Measurements from ENCODE around the gene PPP6R2.

Gene PPP6R2

DNA sequence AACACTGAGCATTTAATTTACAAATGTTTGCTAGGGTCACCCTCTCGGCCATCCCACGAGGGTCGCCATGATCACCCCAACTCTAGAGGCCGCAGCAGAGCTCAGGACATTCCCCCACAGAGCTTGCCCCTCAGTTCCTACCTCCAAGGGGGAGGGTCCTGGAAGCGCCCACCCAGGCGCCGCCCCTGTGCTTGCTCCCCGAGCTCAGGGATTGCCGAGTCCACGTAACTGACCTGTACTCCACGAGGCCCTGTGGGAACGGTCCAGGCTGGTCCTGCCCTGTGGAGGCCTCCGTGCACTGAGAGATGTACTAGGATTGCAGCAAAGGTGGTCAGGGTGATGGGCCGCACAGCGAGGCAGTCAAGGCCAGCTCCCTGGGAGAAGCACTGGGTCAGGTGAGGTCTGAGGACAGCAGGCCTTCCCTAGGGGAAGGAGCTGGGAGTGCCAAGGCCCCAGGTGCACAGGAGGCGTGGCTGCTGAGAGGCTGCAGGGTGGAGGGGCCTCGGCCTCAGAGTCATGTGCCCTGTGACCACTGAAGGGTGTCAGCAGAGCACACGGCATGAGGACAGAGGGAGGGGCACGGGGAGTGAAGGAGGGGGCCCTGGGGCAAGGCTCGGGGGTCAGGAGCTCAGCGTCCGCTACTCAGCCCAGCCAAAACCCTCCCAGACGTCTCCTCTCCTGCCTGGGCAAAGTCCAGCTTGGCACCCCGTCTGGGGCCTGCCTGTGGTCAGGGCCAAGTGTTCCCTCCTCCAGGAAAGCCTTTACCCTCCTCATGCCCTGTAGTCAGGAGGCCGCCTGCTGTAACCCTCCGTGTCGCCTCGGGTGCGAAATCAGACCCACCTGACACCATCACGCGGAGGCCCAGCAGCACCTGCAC lies 141.1 kb downstream of the PPP6R2 start:
- DNase-seq (ENCODE audit: low spot score) = no peak

DNA sequence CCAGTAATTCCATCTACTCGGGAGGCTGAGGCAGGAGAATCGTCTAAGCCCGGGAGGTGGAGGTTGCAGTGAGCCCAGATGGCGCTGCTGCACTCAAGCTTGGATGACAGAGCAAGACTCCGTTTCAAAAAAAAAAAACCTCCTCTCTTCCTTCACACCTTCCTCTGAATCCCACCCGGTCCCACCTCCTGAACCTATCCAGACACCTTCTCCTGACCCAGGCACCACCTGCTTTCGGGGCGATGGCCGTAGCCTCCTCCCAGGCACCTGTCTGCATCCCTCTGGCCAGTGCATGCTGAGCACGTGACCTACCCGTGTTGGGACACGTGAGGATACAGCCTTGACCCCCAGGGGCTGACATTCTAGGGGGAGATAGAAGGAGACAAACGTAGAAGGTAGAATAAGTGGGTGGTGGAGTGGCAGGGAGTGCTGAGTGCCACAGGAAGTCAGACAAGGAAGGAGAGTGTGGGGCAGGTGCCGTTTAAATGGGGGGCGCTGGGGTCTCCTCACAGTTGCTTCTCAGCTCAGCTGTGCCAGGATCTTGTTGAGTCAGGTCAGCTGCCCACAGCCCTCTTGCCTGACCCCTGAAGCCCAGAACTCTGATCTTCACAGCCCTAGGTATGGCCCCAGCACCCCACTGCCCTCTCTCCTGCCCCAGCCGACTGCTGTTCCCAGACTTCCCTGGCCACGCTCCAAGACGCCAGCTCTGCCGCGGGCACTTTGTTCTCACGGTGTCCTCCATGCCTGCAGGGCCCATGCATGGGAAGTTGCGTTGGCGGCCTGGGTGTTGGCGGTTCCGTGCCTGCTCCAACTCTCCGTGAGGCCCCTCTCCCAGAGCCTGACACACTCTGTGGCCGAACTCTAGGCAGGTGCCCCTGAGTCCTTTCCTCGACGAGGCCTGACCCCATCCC lies 142.3 kb downstream of the PPP6R2 start:
- DNase-seq (ENCODE audit: low spot score) = no peak

DNA sequence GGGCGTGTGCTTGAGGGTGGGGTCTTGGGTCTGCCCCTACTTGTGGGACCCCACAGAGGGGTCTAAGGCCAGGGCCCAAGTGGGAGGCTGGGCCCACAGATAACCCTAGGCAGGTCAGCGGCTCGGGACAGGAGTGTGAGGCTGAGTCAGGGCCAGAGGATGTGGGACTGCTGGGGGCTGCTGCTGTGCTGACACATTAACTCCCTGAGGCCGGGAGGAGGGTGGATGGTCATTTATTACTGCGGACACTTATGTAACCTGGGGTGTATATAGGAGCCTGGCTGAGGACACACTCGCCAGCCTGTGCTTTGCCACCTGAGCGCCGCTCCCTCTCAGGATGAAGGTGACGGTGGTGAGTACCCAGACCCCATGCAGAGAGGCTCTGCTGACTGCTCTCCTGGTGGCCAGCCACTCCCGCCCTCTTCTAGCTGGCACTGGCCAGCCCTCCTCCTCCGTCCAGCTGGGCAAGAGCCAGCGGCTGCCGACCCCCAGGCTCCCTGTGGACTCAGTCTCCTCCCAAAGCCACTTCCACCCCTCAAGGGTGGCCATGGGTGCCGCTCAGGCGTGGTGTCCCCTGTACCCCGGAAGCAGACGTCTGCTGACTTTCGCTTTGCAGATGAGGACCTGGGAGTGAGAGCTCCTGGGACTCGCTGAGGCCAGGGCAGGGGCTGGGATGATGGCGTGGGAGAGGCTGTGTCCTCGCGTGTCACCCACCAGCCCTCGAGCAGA lies 143.6 kb downstream of the PPP6R2 start, which contains the start of gene MIOX:
MIOX (plus strand) TSS at position 299 of the 729 bp plus-strand sequence; CDS start at position 338, 39 bp downstream.
- DNase-seq (ENCODE audit: low spot score) = no peak

DNA sequence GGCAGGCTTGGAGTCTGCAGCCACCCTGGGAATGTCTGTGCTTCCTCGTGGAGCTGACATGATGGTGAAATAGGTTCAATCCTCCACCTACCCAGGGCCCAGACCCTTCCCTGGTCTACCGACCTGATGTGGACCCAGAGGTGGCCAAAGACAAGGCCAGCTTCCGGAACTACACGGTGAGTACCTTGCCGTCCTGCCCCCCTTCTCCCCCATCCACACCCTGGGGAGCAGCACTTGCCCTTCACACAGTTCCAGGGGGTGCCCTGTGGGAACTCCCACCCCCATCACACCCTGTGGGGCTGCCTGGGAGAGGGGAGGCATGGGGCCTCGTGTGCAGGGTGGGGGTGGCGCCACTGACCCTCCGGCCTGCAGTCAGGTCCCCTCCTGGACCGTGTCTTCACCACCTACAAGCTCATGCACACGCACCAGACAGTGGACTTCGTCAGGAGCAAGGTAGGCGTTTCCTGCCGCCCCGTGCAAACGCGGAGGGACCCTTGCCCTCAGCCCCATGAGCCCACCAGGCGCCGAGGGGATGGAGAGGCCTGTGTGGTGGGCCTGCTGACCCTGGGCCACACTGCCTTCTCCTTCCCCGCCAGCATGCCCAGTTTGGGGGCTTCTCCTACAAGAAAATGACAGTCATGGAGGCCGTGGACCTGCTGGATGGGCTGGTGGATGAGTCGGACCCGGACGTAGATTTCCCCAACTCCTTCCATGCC lies 144.3 kb downstream of the PPP6R2 start:
- no peak for DNase-seq (ENCODE audit: low spot score)

DNA sequence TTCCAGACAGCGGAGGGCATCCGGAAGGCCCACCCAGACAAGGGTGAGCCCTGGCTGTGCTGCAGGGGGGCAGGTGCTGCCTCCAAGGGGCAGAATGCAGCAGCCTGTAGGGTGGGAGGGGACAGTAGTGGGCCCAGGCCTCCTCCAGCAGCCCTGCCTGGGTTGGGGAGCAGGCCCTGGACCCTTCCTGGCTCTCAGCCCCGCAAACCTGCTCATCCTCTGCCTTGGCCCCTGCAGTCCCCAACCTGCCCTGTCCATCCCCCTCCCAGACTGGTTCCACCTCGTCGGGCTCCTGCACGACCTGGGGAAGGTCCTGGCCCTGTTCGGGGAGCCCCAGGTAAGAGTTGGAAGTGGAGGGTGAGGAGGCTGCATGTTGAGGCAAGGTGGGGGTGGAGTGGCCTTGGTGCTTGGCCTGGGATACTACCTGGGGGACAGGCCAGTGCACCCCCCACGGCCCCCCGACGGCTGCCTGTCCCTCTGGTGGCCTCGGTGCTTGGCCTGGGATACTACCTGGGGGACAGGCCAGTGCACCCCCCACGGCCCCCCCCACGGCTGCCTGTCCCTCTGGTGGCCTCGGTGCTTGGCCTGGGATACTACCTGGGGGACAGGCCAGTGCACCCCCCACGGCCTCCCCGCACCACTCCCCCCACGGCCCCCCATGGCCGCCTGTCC lies 145.0 kb downstream of the PPP6R2 start:
- DNase-seq (ENCODE audit: low spot score) = no peak

DNA sequence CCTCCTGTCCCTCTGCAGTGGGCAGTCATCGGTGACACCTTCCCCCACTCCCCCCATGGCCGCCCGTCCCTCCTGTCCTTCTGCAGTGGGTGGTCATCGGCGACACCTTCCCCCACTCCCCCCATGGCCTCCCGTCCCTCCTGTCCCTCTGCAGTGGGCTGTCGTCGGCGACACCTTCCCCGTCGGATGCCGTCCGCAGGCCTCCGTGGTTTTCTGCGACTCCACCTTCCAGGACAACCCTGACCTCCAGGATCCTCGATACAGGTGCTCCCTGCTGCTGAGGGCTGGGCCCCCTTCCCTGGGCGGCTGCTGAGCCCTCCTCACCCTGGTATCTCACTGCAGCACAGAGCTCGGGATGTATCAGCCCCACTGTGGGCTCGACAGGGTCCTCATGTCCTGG lies 145.8 kb downstream of the PPP6R2 start:
- no peak for DNase-seq (ENCODE audit: low spot score)

DNA sequence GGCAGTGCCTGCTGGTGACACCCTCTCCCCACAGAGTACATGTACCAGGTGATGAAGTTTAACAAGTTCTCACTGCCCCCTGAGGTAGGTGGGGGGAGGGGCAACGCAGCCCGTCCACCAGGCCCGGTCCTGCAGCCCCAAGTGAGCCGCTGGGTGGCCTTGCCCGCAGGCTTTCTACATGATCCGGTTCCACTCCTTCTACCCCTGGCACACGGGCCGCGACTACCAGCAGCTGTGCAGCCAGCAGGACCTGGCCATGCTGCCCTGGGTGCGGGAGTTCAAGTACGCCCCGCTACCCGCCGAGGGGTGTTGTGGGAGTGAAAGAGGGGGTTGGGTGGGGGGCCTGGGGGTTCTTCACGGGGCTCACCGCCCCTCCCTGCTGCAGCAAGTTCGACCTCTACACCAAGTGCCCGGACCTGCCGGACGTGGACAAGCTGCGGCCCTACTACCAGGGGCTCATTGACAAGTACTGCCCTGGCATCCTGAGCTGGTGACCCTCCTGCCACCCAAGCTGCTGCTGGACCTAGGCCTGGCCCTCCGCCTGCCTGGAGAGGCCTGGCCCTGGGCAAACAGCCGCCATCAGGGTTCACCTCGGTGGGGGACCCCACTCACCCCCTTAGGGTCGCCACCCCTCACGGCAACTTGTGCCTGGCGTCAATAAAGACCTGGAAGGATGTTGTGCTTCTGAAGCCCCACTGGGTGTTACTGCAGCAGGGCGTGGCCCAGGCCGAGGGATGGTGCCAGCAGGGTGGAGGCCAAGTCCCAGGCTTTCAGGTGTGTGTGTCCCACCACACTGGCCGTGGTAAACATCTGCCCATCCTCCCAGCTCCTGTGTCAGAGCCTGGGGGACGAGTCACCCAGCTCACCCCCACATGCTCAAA lies 146.5 kb downstream of the PPP6R2 start:
- no peak for DNase-seq (ENCODE audit: low spot score)

DNA sequence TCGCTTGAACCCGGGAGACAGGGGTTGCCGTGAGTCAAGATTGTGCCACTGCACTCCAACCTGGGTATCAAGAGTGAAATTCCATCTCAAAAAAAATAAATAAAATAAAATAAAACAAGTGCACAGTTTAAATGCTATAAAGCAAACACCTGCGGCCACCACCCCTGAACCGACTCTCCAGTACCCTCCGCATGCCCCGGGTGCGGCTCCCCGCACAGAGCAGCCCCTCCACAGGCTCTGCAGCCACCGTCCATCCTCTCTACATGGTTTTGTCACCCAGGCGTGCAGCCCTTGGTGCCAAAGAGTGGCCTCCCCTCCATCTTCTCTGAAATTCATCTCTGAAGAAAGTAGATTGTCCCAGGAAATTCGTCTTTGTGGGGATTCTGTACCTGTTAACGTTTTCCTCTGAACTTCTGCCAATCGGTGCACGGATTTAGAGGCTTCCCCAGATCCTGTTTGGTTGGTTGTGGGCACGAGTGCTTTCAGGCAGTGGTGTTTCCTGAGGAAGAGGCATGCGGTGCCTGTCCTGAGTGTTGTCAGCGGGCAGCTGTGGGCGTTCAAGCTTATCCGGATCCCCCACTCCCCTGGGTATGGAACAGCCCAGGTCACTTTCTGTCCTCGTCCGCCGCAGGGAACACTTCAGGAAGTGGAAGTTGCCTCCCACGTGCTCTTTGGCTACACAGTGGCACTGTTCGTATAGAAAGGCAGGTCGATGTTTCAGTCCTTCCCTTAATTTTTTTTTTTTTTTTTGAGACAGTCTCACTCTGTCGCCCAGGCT lies 147.6 kb downstream of the PPP6R2 start:
- no peak for DNase-seq (ENCODE audit: low spot score)

All from CD4-positive, alpha-beta T cell treated with Interleukin-6 at 100 ng/mL for 8 hours (primary cell).